Endothelial cell of umbilical vein (primary cell): Measurements from ENCODE around the gene ANKH. TPM values are rescaled to one million over a fixed set of nuclear protein-coding genes. Genes with fewer than 3 reads are reported as not detected.
"Not testable (repeated sequence)": the region's sequence is repeated elsewhere in the genome, so short reads cannot be mapped to it uniquely, and the experiment has no call there.

Experiments used
- BruUV-seq: library from RNA; stranded (reverse); fragments of 400-500 nt; replicated peaks from 2 replicates; lab custom pipeline; 2021; lab: Mats Ljungman, UMichigan
- CTCF ChIA-PET: fragments of 300-600, 350-600 bp; sonication (Branson Sonifier 250); formaldehyde crosslinking; loops from one replicate; lab custom pipeline; 2021; ENCODE audit warnings: antibody characterized with exemption, inconsistent platforms; lab: Charles Lee
- POLR2A ChIA-PET: fragments of 300-600, 350-600 bp; sonication (Branson Sonifier 250); formaldehyde crosslinking; loops from one replicate; lab custom pipeline; 2021; ENCODE audit warnings: antibody characterized with exemption, inconsistent platforms; lab: Charles Lee
- DNase-seq: peaks from one replicate; pipeline ENCODE4 v3.0.0-alpha.2; 2011; ENCODE audit warnings: low read depth, low spot score
- FAIRE-seq: peaks from 2 replicates; lab custom pipeline; 2011; peaks lifted over from hg19 to GRCh38; lab: Jason Lieb, UNC
- H2AFZ ChIP-seq: 2 replicates; pipeline ENCODE4 v1.6.0; 2012; ENCODE audit warnings: low read depth, low read length, control low read depth, inconsistent platforms
- H3K27ac ChIP-seq: 2 replicates; pipeline ENCODE4 v1.5.1; 2011; ENCODE audit warnings: low read depth, mild to moderate bottlenecking, control low read depth, low read length, moderate library complexity; ENCODE audit not compliant: insufficient read depth
- H3K27me3 ChIP-seq, 2 experiments: 2 replicates each; pipeline versions ENCODE4 v1.6.0 to v1.6.1; 2011; ENCODE audit warnings: low read length in 2 of 2, mixed read lengths in 1 of 2; ENCODE audit not compliant: control insufficient read depth in 2 of 2, insufficient read depth in 2 of 2
- H3K36me3 ChIP-seq, 2 experiments: 2 replicates in 1 of 2; 3 replicates in 1 of 2; pipeline ENCODE4 v1.5.1; 2011; ENCODE audit warnings: low read length in 2 of 2, mild to moderate bottlenecking in 1 of 2, moderate library complexity in 1 of 2; ENCODE audit not compliant: control insufficient read depth in 2 of 2, insufficient read depth in 2 of 2; ENCODE audit errors: extremely low read depth in 1 of 2
- H3K4me1 ChIP-seq: 3 replicates; pipeline ENCODE4 v1.5.1; 2011; ENCODE audit warnings: mild to moderate bottlenecking, low read length; ENCODE audit not compliant: control insufficient read depth, insufficient read depth; ENCODE audit errors: extremely low read depth
- H3K4me2 ChIP-seq: 2 replicates; pipeline ENCODE4 v1.6.1; 2011; ENCODE audit warnings: low read length, control low read depth, mixed read lengths; ENCODE audit not compliant: insufficient read depth
- H3K4me3 ChIP-seq, 3 experiments: fragments of 200-600 bp in 1 of 3; sonication (generic), shearing (Covaris generic) in 1 of 3; replicated peaks in 1 of 3; 2 replicates each; pipeline ENCODE4 v1.5.1; 2011 to 2016; ENCODE audit warnings: control low read depth in 3 of 3, low read length in 3 of 3, mild to moderate bottlenecking in 2 of 3, inconsistent platforms in 1 of 3, low read depth in 1 of 3, moderate library complexity in 1 of 3; ENCODE audit not compliant: insufficient read depth in 1 of 3
- H3K79me2 ChIP-seq: 2 replicates; pipeline ENCODE4 v1.6.0; 2012; ENCODE audit warnings: low read length, inconsistent platforms; ENCODE audit not compliant: control insufficient read depth, insufficient read depth
- H3K9ac ChIP-seq: replicated peaks from 2 replicates; pipeline ENCODE3; 2011; ENCODE audit warnings: low read length, control low read depth; ENCODE audit not compliant: insufficient read depth; ENCODE audit errors: extremely low read depth
- H3K9me1 ChIP-seq: replicated peaks from 3 replicates; pipeline ENCODE4 v1.6.0; 2011; ENCODE audit warnings: mild to moderate bottlenecking, low read length; ENCODE audit not compliant: control insufficient read depth, insufficient read depth; ENCODE audit errors: extremely low read depth
- H3K9me3 ChIP-seq: replicated peaks from 2 replicates; pipeline ENCODE4 v1.5.1; 2012; ENCODE audit warnings: low read length, inconsistent platforms; ENCODE audit not compliant: control insufficient read depth, insufficient read depth
- H4K20me1 ChIP-seq: replicated peaks from 2 replicates; pipeline ENCODE3; 2011; ENCODE audit warnings: mild to moderate bottlenecking, low read length; ENCODE audit not compliant: control insufficient read depth, insufficient read depth; ENCODE audit errors: extremely low read depth
- CTCF ChIP-seq, 2 donors: IDR thresholded peaks; 1 replicate in 1 of 2; 2 replicates in 1 of 2; pipeline ENCODE4 v1.5.1; 2011; ENCODE audit warnings: low read length in 2 of 2, mild to moderate bottlenecking in 2 of 2, moderate library complexity in 2 of 2, control low read depth in 1 of 2, inconsistent platforms in 1 of 2, low read depth in 1 of 2; ENCODE audit not compliant: insufficient read depth in 1 of 2; ENCODE audit errors: extremely low read depth in 1 of 2
- EZH2 ChIP-seq: IDR thresholded peaks from 2 replicates; pipeline ENCODE4 v1.6.1; 2012; ENCODE audit warnings: borderline replicate concordance, low read depth, mild to moderate bottlenecking, moderate library complexity, low read length, inconsistent platforms; ENCODE audit not compliant: severe bottlenecking
- FOS ChIP-seq: IDR thresholded peaks from 2 replicates; pipeline ENCODE4 v1.6.1; 2011; ENCODE audit warnings: mild to moderate bottlenecking, low read length, moderate library complexity, borderline replicate concordance; ENCODE audit not compliant: insufficient read depth
- JUN ChIP-seq: IDR thresholded peaks from 2 replicates; pipeline ENCODE4 v1.6.1; 2011; ENCODE audit warnings: borderline replicate concordance, low read depth; ENCODE audit not compliant: insufficient read length, insufficient read depth
- MAX ChIP-seq: IDR thresholded peaks from 2 replicates; pipeline ENCODE4 v1.6.1; 2011; ENCODE audit not compliant: insufficient read depth, insufficient read length
- MYC ChIP-seq: IDR thresholded peaks from one replicate; pipeline ENCODE4 v1.6.1; 2011; ENCODE audit warnings: mild to moderate bottlenecking, low read depth, low read length
- POLR2A ChIP-seq: IDR thresholded peaks from 2 replicates; pipeline ENCODE4 v1.6.1; 2012; ENCODE audit warnings: low read depth, mild to moderate bottlenecking, control low read depth, low read length
- POLR2AphosphoS5 ChIP-seq: IDR thresholded peaks from 2 replicates; pipeline ENCODE4 v1.6.1; 2012; ENCODE audit warnings: low read depth, mild to moderate bottlenecking, control low read depth, low read length, moderate library complexity; ENCODE audit not compliant: insufficient read depth
- dilution Hi-C: fragments of 300-500 bp; cut with MboI; formaldehyde crosslinking; loops from one replicate; pipeline ENCODE4 v1.15.0; 2019; ENCODE audit warnings: low sequenced_read_pairs; ENCODE audit not compliant: extremely low pct_ligation_motif_present
- intact Hi-C: fragments of 100-400 bp; cut with micrococcal nuclease; formaldehyde crosslinking; loops from one replicate; pipeline ENCODE4 v1.10.0; 2022
- polyA plus RNA-seq, 4 experiments: library from polyadenylated mRNA; depleted of rRNA in 3 of 4; stranded (reverse) in 3 of 4; unstranded in 1 of 4; fragments of >200 nt; gene quantifications; 2 replicates each; pipeline versions ENCODE4 v1.2.1 to v1.2.3, GENCODE V29; 2011 to 2012; ENCODE audit warnings: missing spikeins in 1 of 4
- total RNA-seq: library from RNA; stranded (reverse); gene quantifications from 2 replicates; pipeline ENCODE4 v1.2.3, GENCODE V29; 2021

The ANKH gene
- total and polyA plus RNA-seq, 2 donors (not counting 3 experiments of a cell fraction or from before 2014, with no cell fraction given) = 12.7 to 31.4 TPM

GRCh38 chr5:14878192-14878591, 6.6 kb upstream of the ANKH start:
- dilution Hi-C loops = not testable (repeated sequence)

GRCh38 chr5:14876095-14876494, 4.5 kb upstream of the ANKH start:
- H3K9ac ChIP-seq = no peak overlapping the region
- no peaks in the 10 kb centered on the region for H3K9me3 ChIP-seq
- POLR2A ChIA-PET = no interaction called here
- intact Hi-C loops = no loop called here
- H3K27me3 ChIP-seq = peaks cover 7 to 16% of the 10 kb centered on the region in 2 experiments
- peaks cover under 1% of the 10 kb centered on the region for H3K79me2 ChIP-seq
- no peak overlapping the region for H2AFZ ChIP-seq
- FAIRE-seq (no peak), DNase-seq (no peak)
- no peak overlapping the region for H3K4me3 ChIP-seq
- dilution Hi-C loops = no loop called here
- H3K36me3 ChIP-seq = no peaks in the 10 kb centered on the region
- H3K27ac ChIP-seq = no peak overlapping the region
- H4K20me1 ChIP-seq = no peaks in the 10 kb centered on the region
- CTCF ChIA-PET = no interaction called here
- H3K9me1 ChIP-seq = no peaks in the 10 kb centered on the region
- TF ChIP-seq FOS (no peak), CTCF (IDR thresholded peaks at IDR 0.05; ENCODE audit: extremely low read depth in 1 of 2, insufficient read depth in 1 of 2, low read depth in 1 of 2, low read length in 2 of 2) (no peak), MAX (no peak), EZH2 (no peak), MYC (no peak), POLR2A (no peak), JUN (no peak), POLR2AphosphoS5 (no peak)
- no TSS peak for BruUV-seq
- no peak overlapping the region for H3K4me2 ChIP-seq
- H3K4me1 ChIP-seq = peaks cover 7% of the 10 kb centered on the region

More at GRCh38 chr5:14878192-14878591, 6.6 kb upstream of the ANKH start:
- H3K9me3 ChIP-seq, DNase-seq, H3K4me2 ChIP-seq, H3K9me1 ChIP-seq, FAIRE-seq, H3K79me2 ChIP-seq, BruUV-seq, H4K20me1 ChIP-seq, H3K27ac ChIP-seq, H3K9ac ChIP-seq, H3K36me3 ChIP-seq, POLR2A ChIA-PET, H3K4me1 ChIP-seq, H3K4me3 ChIP-seq, intact Hi-C loops, H2AFZ ChIP-seq: not testable (repeated sequence)
- peaks cover 7 to 16% of the 10 kb centered on the region in 2 experiments for H3K27me3 ChIP-seq
- CTCF ChIA-PET = interaction anchor here (0.6 to 1.3 kb wide), 5 partner anchors 10 to 1117 kb away, joined by 3 to 4 read pairs (median 3); no protein-coding TSS in a partner anchor
